ENCODE data around the gene SFMBT1.

The SFMBT1 gene

DNA sequence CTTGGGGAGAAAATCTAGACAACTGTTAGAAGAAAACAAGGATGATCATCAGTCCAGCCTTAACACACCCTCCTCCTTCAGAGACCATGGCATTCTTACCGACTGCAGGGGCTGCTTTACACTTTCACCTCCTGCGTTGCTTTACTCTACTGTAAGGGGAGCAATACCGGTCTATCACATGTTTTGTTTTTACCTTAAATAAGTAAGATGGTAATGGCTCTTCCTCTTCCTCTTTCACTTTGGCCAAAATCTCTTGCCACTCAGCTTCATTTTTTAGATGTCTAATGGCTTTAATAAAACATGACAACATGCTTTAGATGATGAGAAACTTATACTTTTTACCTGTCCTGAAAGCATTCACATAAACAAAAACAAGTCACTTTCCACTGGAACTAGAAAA lies 115.1 kb downstream of the SFMBT1 start:
- no peak overlapping the region for H3K9ac ChIP-seq (ENCODE audit: low read depth, low read length, poor library complexity, severe bottlenecking)
- no peak overlapping the region for H3K4me3 ChIP-seq (ENCODE audit: low read length, poor library complexity, severe bottlenecking)
- H3K36me3 ChIP-seq (ENCODE audit: insufficient read depth, low read length): peaks cover 41% of the 10 kb centered on the region
- no peaks in the 10 kb centered on the region for H3K79me2 ChIP-seq (ENCODE audit: insufficient read depth, low read length)
- H3K9me3 ChIP-seq (ENCODE audit: insufficient read depth, low read depth, low read length): no peaks in the 10 kb centered on the region
- no peaks in the 10 kb centered on the region for H4K20me1 ChIP-seq (ENCODE audit: insufficient read depth, low read length, poor library complexity, severe bottlenecking)
- peaks cover 1% of the 10 kb centered on the region for H3K4me1 ChIP-seq (ENCODE audit: insufficient read depth, low read length, poor library complexity, severe bottlenecking)
- TF ChIP-seq, protein P1, sequence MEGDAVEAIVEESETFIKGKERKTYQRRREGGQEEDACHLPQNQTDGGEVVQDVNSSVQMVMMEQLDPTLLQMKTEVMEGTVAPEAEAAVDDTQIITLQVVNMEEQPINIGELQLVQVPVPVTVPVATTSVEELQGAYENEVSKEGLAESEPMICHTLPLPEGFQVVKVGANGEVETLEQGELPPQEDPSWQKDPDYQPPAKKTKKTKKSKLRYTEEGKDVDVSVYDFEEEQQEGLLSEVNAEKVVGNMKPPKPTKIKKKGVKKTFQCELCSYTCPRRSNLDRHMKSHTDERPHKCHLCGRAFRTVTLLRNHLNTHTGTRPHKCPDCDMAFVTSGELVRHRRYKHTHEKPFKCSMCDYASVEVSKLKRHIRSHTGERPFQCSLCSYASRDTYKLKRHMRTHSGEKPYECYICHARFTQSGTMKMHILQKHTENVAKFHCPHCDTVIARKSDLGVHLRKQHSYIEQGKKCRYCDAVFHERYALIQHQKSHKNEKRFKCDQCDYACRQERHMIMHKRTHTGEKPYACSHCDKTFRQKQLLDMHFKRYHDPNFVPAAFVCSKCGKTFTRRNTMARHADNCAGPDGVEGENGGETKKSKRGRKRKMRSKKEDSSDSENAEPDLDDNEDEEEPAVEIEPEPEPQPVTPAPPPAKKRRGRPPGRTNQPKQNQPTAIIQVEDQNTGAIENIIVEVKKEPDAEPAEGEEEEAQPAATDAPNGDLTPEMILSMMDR (conservative IDR thresholded peaks at IDR 0.05; ENCODE audit: low read length): no peak
- TF ChIP-seq EZH2phosphoT487 (IDR thresholded peaks at IDR 0.05; ENCODE audit: borderline replicate concordance): no peak
- H2AFZ ChIP-seq (ENCODE audit: low read length): no peak overlapping the region
- no peaks in the 10 kb centered on the region for H3K27me3 ChIP-seq (ENCODE audit: insufficient read depth, low read length, poor library complexity, severe bottlenecking)
- H3F3A ChIP-seq (ENCODE audit: low read depth): no peaks in the 10 kb centered on the region
- H3K9me2 ChIP-seq (replicated peaks; ENCODE audit: low read depth, low read length): no peaks in the 10 kb centered on the region
- H3K4me2 ChIP-seq (ENCODE audit: low read depth, low read length, poor library complexity, severe bottlenecking): no peak overlapping the region

DNA sequence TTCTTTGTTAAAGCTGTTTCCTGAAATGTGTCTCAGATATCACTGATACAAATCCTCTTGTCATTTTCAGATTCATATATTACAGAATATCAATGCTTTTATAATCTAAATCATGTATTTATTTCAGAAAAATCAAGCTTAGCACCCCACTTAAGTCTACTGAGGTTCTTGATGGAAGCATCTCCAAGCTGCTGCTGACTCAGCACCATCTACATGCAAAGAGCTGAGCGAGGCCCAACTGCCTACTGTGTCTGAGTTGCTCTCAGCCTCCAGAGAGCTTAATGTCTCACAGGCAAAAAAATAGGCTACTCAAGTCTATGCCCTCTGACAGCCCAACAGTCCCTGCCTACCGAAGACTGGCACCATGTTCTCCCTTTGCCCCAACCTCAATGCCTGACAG lies 119.3 kb downstream of the SFMBT1 start:
- H3K4me3 ChIP-seq (ENCODE audit: low read length, poor library complexity, severe bottlenecking): no peak overlapping the region
- no peaks in the 10 kb centered on the region for H3K9me2 ChIP-seq (replicated peaks; ENCODE audit: low read depth, low read length)
- no peaks in the 10 kb centered on the region for H4K20me1 ChIP-seq (ENCODE audit: insufficient read depth, low read length, poor library complexity, severe bottlenecking)
- H3K36me3 ChIP-seq (ENCODE audit: insufficient read depth, low read length): peaks cover 29% of the 10 kb centered on the region
- no peak overlapping the region for H3K9ac ChIP-seq (ENCODE audit: low read depth, low read length, poor library complexity, severe bottlenecking)
- H3K9me3 ChIP-seq (ENCODE audit: insufficient read depth, low read depth, low read length): no peaks in the 10 kb centered on the region
- no peak overlapping the region for H2AFZ ChIP-seq (ENCODE audit: low read length)
- H3K27me3 ChIP-seq (ENCODE audit: insufficient read depth, low read length, poor library complexity, severe bottlenecking): no peaks in the 10 kb centered on the region
- peaks cover 15% of the 10 kb centered on the region for H3K4me1 ChIP-seq (ENCODE audit: insufficient read depth, low read length, poor library complexity, severe bottlenecking)
- no peak overlapping the region for H3K4me2 ChIP-seq (ENCODE audit: low read depth, low read length, poor library complexity, severe bottlenecking)
- TF ChIP-seq EZH2phosphoT487 (IDR thresholded peaks at IDR 0.05; ENCODE audit: borderline replicate concordance): no peak
- TF ChIP-seq, protein P1 (conservative IDR thresholded peaks at IDR 0.05; ENCODE audit: low read length): no peak
- no peaks in the 10 kb centered on the region for H3K79me2 ChIP-seq (ENCODE audit: insufficient read depth, low read length)
- no peaks in the 10 kb centered on the region for H3F3A ChIP-seq (ENCODE audit: low read depth)

DNA sequence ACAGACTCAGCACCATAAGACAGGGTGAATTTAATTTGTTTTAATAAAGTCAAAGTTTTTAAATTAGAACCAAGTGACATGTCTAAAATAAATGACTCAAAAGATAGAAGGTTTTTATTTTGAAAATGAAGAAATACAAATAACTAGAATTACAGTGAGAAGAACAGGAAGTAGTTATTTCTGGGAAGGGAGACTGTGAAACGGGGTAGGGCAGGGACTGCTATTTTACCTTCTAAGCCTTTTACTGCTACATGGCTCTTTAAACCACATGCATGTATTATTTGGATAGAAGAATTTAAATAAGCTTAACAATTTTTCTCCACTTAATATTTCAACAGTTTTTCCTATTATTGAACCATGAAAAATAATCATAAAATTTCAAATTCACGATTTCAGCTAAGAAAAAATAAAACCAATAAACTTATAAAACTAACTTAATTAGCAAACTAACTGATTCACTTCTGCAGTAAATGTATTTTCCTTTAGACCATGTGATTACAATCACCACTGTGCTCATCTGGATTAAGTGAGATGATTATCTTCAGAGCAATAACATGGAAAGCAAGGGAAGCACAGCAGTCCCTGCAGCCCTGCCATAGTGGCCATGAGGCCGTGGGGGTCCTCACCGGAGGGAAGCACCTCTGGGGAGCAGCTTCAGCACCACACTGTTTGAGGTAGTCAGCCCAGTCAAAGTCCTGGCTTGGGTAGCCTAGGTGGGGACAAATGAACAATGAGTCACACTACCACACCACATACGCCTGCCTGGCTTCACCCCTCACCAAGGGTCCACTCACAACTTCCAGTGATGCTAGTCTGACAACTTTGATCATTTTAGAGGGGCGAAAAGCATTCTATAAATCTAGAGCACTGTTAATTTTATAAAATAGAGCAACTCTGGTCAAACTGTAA lies 120.2 kb downstream of the SFMBT1 start:
- Histone ChIP-seq H3K79me2 (ENCODE audit: insufficient read depth, low read length) (no peaks in the 10 kb centered on the region), H3K9me2 (replicated peaks; ENCODE audit: low read depth, low read length) (no peaks in the 10 kb centered on the region), H4K20me1 (ENCODE audit: insufficient read depth, low read length, poor library complexity, severe bottlenecking) (no peaks in the 10 kb centered on the region), H3K9me3 (ENCODE audit: insufficient read depth, low read depth, low read length) (no peaks in the 10 kb centered on the region), H3K9ac (ENCODE audit: low read depth, low read length, poor library complexity, severe bottlenecking) (no peak overlapping the region), H3K27me3 (ENCODE audit: insufficient read depth, low read length, poor library complexity, severe bottlenecking) (no peaks in the 10 kb centered on the region), H3K4me3 (ENCODE audit: low read length, poor library complexity, severe bottlenecking) (no peak overlapping the region), H3K4me2 (ENCODE audit: low read depth, low read length, poor library complexity, severe bottlenecking) (no peak overlapping the region), H3K4me1 (ENCODE audit: insufficient read depth, low read length, poor library complexity, severe bottlenecking) (peaks cover 18% of the 10 kb centered on the region), H3K36me3 (ENCODE audit: insufficient read depth, low read length) (peaks cover 30% of the 10 kb centered on the region), H3F3A (ENCODE audit: low read depth) (no peaks in the 10 kb centered on the region), H2AFZ (ENCODE audit: low read length) (no peak overlapping the region)
- TF ChIP-seq, protein P1 (conservative IDR thresholded peaks at IDR 0.05; ENCODE audit: low read length): no peak
- TF ChIP-seq EZH2phosphoT487 (IDR thresholded peaks at IDR 0.05; ENCODE audit: borderline replicate concordance): no peak
